NCI-H146 treated with DMSO at 0.1 percent for 48 hours (cell line): Measurements from ENCODE around the gene TOR4A.

Experiments used
- DNase-seq: peaks from one replicate; lab custom pipeline; 2025; ENCODE audit not compliant: unreplicated experiment; lab: John Stamatoyannopoulos, UW

TOR4A gene

DNA sequence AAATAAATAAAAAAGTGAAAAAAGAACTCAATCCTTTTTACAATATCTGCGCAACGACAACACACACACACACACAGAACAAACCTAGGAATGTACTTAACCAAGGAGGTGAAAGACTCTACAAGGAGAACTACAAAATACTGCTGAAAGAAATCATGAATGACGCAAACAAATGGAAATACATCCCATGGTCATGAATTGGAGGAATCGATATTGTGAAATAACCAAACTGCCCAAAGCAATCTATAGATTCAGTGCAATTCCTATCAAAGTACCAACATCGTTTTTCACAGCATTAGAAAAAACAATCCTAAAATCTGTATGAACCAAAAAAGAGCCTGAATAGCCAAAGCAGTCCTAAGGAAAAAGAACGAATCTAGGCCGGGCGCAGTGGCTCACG lies 54.4 kb downstream of the TOR4A start:
- DNase-seq: no peak
